Measurements from ENCODE around the gene IGF1R.

DNA sequence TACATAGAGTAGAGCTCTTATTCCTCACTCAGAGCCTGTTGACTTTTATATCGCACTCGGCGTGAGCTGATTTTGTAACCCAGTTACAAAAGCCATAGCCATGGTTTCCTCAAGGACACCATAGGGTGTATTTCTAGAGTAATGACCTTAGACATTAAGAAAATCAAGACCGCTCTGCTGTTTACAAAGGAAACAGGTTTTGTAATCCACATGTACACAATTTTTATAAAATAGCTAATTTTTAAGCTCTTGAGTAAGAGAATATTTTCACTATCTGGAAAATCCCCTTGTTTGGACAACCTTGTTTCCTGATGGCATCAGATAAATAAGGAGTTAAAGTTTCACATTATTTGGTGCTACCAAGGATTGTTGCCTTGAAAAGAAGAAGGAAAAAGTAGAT lies 254.6 kb downstream of the IGF1R start:
- TF ChIP-seq, protein P1, sequence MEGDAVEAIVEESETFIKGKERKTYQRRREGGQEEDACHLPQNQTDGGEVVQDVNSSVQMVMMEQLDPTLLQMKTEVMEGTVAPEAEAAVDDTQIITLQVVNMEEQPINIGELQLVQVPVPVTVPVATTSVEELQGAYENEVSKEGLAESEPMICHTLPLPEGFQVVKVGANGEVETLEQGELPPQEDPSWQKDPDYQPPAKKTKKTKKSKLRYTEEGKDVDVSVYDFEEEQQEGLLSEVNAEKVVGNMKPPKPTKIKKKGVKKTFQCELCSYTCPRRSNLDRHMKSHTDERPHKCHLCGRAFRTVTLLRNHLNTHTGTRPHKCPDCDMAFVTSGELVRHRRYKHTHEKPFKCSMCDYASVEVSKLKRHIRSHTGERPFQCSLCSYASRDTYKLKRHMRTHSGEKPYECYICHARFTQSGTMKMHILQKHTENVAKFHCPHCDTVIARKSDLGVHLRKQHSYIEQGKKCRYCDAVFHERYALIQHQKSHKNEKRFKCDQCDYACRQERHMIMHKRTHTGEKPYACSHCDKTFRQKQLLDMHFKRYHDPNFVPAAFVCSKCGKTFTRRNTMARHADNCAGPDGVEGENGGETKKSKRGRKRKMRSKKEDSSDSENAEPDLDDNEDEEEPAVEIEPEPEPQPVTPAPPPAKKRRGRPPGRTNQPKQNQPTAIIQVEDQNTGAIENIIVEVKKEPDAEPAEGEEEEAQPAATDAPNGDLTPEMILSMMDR (IDR thresholded peaks at IDR 0.05), result no peak
- no peak for TF ChIP-seq POLR2A (IDR thresholded peaks at IDR 0.05)
